Activated CD8-positive, alpha-beta memory T cell treated with anti-CD3 and anti-CD28 coated beads, Interleukin-2, amount 10 ng/mL, durations not matched to agents 7 days and 5 days (primary cell): ENCODE measurements around the gene GNG8. TPM values are rescaled to one million over a fixed set of nuclear protein-coding genes. Genes with fewer than 3 reads are reported as not detected.

Experiments
- ATAC-seq: fragments of 150-1000 bp; cut with Tn5 transposase; one replicate; pipeline ENCODE4 v1.10.0; 2021; ENCODE audit warnings: moderate library complexity
- CTCF ChIA-PET: fragments of 350-600 bp; sonication (Branson Sonifier 250); formaldehyde crosslinking; loops from one replicate; lab custom pipeline; 2021; ENCODE audit warnings: antibody characterized with exemption; lab: Charles Lee
- DNase-seq: peaks from one replicate; pipeline ENCODE4 v3.0.0-alpha.2; 2020
- H3K27ac Mint-ChIP-seq: one replicate; pipeline ENCODE4 v1.8.0; 2021; ENCODE audit warnings: mild to moderate bottlenecking, mixed read lengths
- H3K27me3 Mint-ChIP-seq: one replicate; pipeline ENCODE4 v1.8.0; 2021; ENCODE audit warnings: mixed read lengths
- H3K36me3 Mint-ChIP-seq: one replicate; pipeline ENCODE4 v1.8.0; 2021; ENCODE audit warnings: mild to moderate bottlenecking, mixed read lengths
- H3K4me1 Mint-ChIP-seq: one replicate; pipeline ENCODE4 v1.8.0; 2021; ENCODE audit warnings: mixed read lengths
- H3K4me3 Mint-ChIP-seq: one replicate; pipeline ENCODE4 v1.8.0; 2021; ENCODE audit warnings: mild to moderate bottlenecking, moderate library complexity, mixed read lengths
- H3K9me3 Mint-ChIP-seq: one replicate; pipeline ENCODE4 v1.8.0; 2022; ENCODE audit warnings: low read depth, mixed read lengths
- total RNA-seq, 2 experiments: library from RNA; stranded (reverse); gene quantifications; one replicate each; pipeline ENCODE4 v1.2.3, GENCODE V29; 2021

The GNG8 gene
- total RNA-seq, 2 experiments from 2014 or later = 25.9 TPM; not detected in 1

GRCh38 chr19:46621191-46622117, 14.5 kb downstream of the GNG8 start:
- peaks cover 47% of the 10 kb centered on the region for H3K4me1 Mint-ChIP-seq
- no peaks in the 10 kb centered on the region for H3K9me3 Mint-ChIP-seq
- DNase-seq (no peak), ATAC-seq (no peak)
- no peaks in the 10 kb centered on the region for H3K27me3 Mint-ChIP-seq
- H3K4me3 Mint-ChIP-seq = no peak overlapping the region
- no peaks in the 10 kb centered on the region for H3K36me3 Mint-ChIP-seq
- no peak overlapping the region for H3K27ac Mint-ChIP-seq
- CTCF ChIA-PET = interaction anchor here (1.0 to 14.6 kb wide), 7 partner anchors 5 to 219 kb away, joined by 3 to 143 read pairs (median 4); partner anchors contain the start of genes DACT3 and PTGIR

GRCh38 chr19:46620716-46621115, 15.3 kb downstream of the GNG8 start:
- CTCF ChIA-PET = interaction anchor here (1.1 to 14.6 kb wide), 7 partner anchors 4 to 220 kb away, joined by 3 to 143 read pairs (median 4); partner anchors contain the start of genes DACT3 and PTGIR
- Mint-ChIP-seq H3K27me3 (no peaks in the 10 kb centered on the region), H3K4me1 (peaks cover 52% of the 10 kb centered on the region), H3K27ac (no peak overlapping the region), H3K4me3 (no peak overlapping the region), H3K9me3 (no peaks in the 10 kb centered on the region), H3K36me3 (no peaks in the 10 kb centered on the region)
- DNase-seq (no peak), ATAC-seq (no peak)

- peaks cover 52% of the 10 kb centered on the region for H3K4me1 Mint-ChIP-seq
Measured at GRCh38 chr19:46620267-46620666, 15.7 kb downstream of the GNG8 start.

GRCh38 chr19:46618670-46619231, 17.3 kb downstream of the GNG8 start:
- Mint-ChIP-seq H3K36me3 (no peaks in the 10 kb centered on the region), H3K4me3 (no peak overlapping the region), H3K27me3 (no peaks in the 10 kb centered on the region), H3K27ac (peak overlapping the region; percentile 73), H3K4me1 (peaks cover 53% of the 10 kb centered on the region), H3K9me3 (no peaks in the 10 kb centered on the region)
- CTCF ChIA-PET = interaction anchor here (0.8 to 12.2 kb wide), 4 partner anchors 8 to 135 kb away, joined by 3 to 169 read pairs (median 73); partner anchors contain the start of genes DACT3 and PTGIR
- ATAC-seq = no peak
- no peak for DNase-seq

More at GRCh38 chr19:46620267-46620666, 15.7 kb downstream of the GNG8 start:
- Mint-ChIP-seq H3K27ac (no peak overlapping the region), H3K9me3 (no peaks in the 10 kb centered on the region), H3K36me3 (no peaks in the 10 kb centered on the region), H3K4me3 (no peak overlapping the region), H3K27me3 (no peaks in the 10 kb centered on the region)
- ATAC-seq = no peak
- CTCF ChIA-PET = interaction anchor here (1.1 to 14.6 kb wide), 8 partner anchors 3 to 220 kb away, joined by 3 to 143 read pairs (median 4); partner anchors contain the start of gene PTGIR
- DNase-seq = no peak

GRCh38 chr19:46617601-46618000, 18.4 kb downstream of the GNG8 start:
- DNase-seq (no peak), ATAC-seq (no peak)
- Mint-ChIP-seq H3K4me3 (no peak overlapping the region), H3K27me3 (no peaks in the 10 kb centered on the region), H3K27ac (no peak overlapping the region), H3K4me1 (peaks cover 58% of the 10 kb centered on the region), H3K36me3 (no peaks in the 10 kb centered on the region), H3K9me3 (no peaks in the 10 kb centered on the region)
- CTCF ChIA-PET = interaction anchor here (0.8 to 12.2 kb wide), 4 partner anchors 10 to 136 kb away, joined by 3 to 169 read pairs (median 76); partner anchors contain the start of genes DACT3 and PTGIR

- Mint-ChIP-seq H3K36me3 (no peaks in the 10 kb centered on the region), H3K27me3 (no peaks in the 10 kb centered on the region), H3K4me1 (peaks cover 61% of the 10 kb centered on the region), H3K4me3 (no peak overlapping the region), H3K9me3 (no peaks in the 10 kb centered on the region), H3K27ac (peak overlapping the region; percentile 72)
- DNase-seq = peak; percentile 56
- CTCF ChIA-PET = interaction anchor here (0.7 to 12.2 kb wide), 6 partner anchors 10 to 137 kb away, joined by 3 to 169 read pairs (median 6); partner anchors contain the start of genes DACT3 and PTGIR
- no peak for ATAC-seq
Measured at GRCh38 chr19:46616631-46617322, 19.2 kb downstream of the GNG8 start.

GRCh38 chr19:46615966-46616365, 20.0 kb downstream of the GNG8 start:
- H3K36me3 Mint-ChIP-seq = peaks cover 3% of the 10 kb centered on the region

GRCh38 chr19:46614114-46614722, 21.8 kb downstream of the GNG8 start:
- no peak overlapping the region for H3K4me3 Mint-ChIP-seq

More at GRCh38 chr19:46615966-46616365, 20.0 kb downstream of the GNG8 start:
- CTCF ChIA-PET = interaction anchor here (1.0 to 12.2 kb wide), 5 partner anchors 11 to 137 kb away, joined by 3 to 169 read pairs (median 93); partner anchors contain the start of genes CALM3, DACT3 and PTGIR
- no peaks in the 10 kb centered on the region for H3K9me3 Mint-ChIP-seq
- DNase-seq (no peak), ATAC-seq (no peak)
- no peak overlapping the region for H3K27ac Mint-ChIP-seq
- no peaks in the 10 kb centered on the region for H3K27me3 Mint-ChIP-seq
- no peak overlapping the region for H3K4me3 Mint-ChIP-seq
- peaks cover 64% of the 10 kb centered on the region for H3K4me1 Mint-ChIP-seq

GRCh38 chr19:46613525-46613924, 22.5 kb downstream of the GNG8 start:
- Mint-ChIP-seq H3K27me3 (no peaks in the 10 kb centered on the region), H3K36me3 (peaks cover 24% of the 10 kb centered on the region), H3K9me3 (no peaks in the 10 kb centered on the region), H3K27ac (no peak overlapping the region), H3K4me3 (no peak overlapping the region), H3K4me1 (peaks cover 58% of the 10 kb centered on the region)
- DNase-seq (no peak), ATAC-seq (no peak)
- CTCF ChIA-PET = interaction anchor here (0.8 to 12.2 kb wide), 18 partner anchors 8 to 213 kb away, joined by 3 to 169 read pairs (median 4); partner anchors contain the start of genes CALM3, DACT3 and PTGIR

More at GRCh38 chr19:46614114-46614722, 21.8 kb downstream of the GNG8 start:
- Mint-ChIP-seq H3K4me1 (peaks cover 63% of the 10 kb centered on the region), H3K9me3 (no peaks in the 10 kb centered on the region), H3K36me3 (peaks cover 19% of the 10 kb centered on the region), H3K27ac (peak overlapping the region; percentile 22), H3K27me3 (no peaks in the 10 kb centered on the region)
- CTCF ChIA-PET = interaction anchor here (0.8 to 12.2 kb wide), 18 partner anchors 9 to 212 kb away, joined by 3 to 169 read pairs (median 4); partner anchors contain the start of genes CALM3, DACT3 and PTGIR
- peak; percentile 73 for ATAC-seq
- DNase-seq = peak; percentile 87

GRCh38 chr19:46611776-46612175, 24.2 kb downstream of the GNG8 start:
- CTCF ChIA-PET = interaction anchor here (0.9 to 12.2 kb wide), 12 partner anchors 10 to 632 kb away, joined by 3 to 169 read pairs (median 6); partner anchors contain the start of genes CALM3, DACT3 and PTGIR
- ATAC-seq (peak; percentile 35), DNase-seq (no peak)
- H3K36me3 Mint-ChIP-seq = peaks cover 36% of the 10 kb centered on the region
- peaks cover 48% of the 10 kb centered on the region for H3K4me1 Mint-ChIP-seq
- H3K27me3 Mint-ChIP-seq = no peaks in the 10 kb centered on the region
- H3K9me3 Mint-ChIP-seq = no peaks in the 10 kb centered on the region
- H3K4me3 Mint-ChIP-seq = no peak overlapping the region
- H3K27ac Mint-ChIP-seq = peak overlapping the region; percentile 83

GRCh38 chr19:46610851-46611770, 24.9 kb downstream of the GNG8 start:
- Mint-ChIP-seq H3K4me1 (peaks cover 47% of the 10 kb centered on the region), H3K4me3 (no peak overlapping the region), H3K27me3 (no peaks in the 10 kb centered on the region)

More at GRCh38 chr19:46610851-46611770, 24.9 kb downstream of the GNG8 start:
- peak; percentile 65 for DNase-seq
- H3K36me3 Mint-ChIP-seq = peaks cover 40% of the 10 kb centered on the region
- H3K9me3 Mint-ChIP-seq = no peaks in the 10 kb centered on the region
- H3K27ac Mint-ChIP-seq = peak overlapping the region; percentile 83
- CTCF ChIA-PET = interaction anchor here (0.9 to 12.2 kb wide), 9 partner anchors 9 to 147 kb away, joined by 3 to 169 read pairs (median 6); partner anchors contain the start of genes CALM3, DACT3 and PTGIR
- ATAC-seq = peak; percentile 14
